Measurements from ENCODE around the gene TRIM60.
"Not testable (repeated sequence)": the region's sequence is repeated elsewhere in the genome, so short reads cannot be mapped to it uniquely, and the experiment has no call there.

TRIM60 gene

GRCh38 chr4:164997324-164997723 lies 34.5 kb upstream of the TRIM60 start:
- ChIA-PET POLR2A (no interaction called here), CTCF (interaction anchor here (0.9 to 1.2 kb wide), 3 partner anchors 217 to 229 kb away, joined by 3 to 7 read pairs (median 3); no protein-coding TSS in a partner anchor)
- H3K27ac ChIP-seq (ENCODE audit: extremely low read depth, low read depth, low read length), result no peak overlapping the region

GRCh38 chr4:164997941-164998340 lies 33.9 kb upstream of the TRIM60 start:
- Histone ChIP-seq H3K9me3 (ENCODE audit: control insufficient read depth, insufficient read depth, low read depth, low read length) (no peaks in the 10 kb centered on the region), H3K4me1 (ENCODE audit: control insufficient read depth, insufficient read depth, low read length) (no peaks in the 10 kb centered on the region), H3K4me3 (ENCODE audit: low read depth, low read length) (no peak overlapping the region), H3K36me3 (ENCODE audit: control insufficient read depth in 2 of 2, insufficient read depth in 1 of 2, low read length in 2 of 2) (no peaks in the 10 kb centered on the region), H3K27ac (ENCODE audit: extremely low read depth, low read depth, low read length) (no peak overlapping the region)
- TF ChIP-seq REST (tag by site-specific recombination; IDR thresholded peaks at IDR 0.05) (no peak), TCF7L2 (IDR thresholded peaks at IDR 0.05; ENCODE audit: borderline replicate concordance, low read depth, low read length) (no peak), ZNF266 (tag by site-specific recombination; IDR thresholded peaks at IDR 0.05; ENCODE audit: low read depth) (no peak), ZNF558 (tag by site-specific recombination; IDR thresholded peaks at IDR 0.05) (no peak)
- POLR2A ChIA-PET, result no interaction called here
- CTCF ChIA-PET, result interaction anchor here (0.6 to 0.7 kb wide), 3 partner anchors 223 to 381 kb away, joined by 3 to 4 read pairs (median 3); partner anchors contain the start of gene CPE

More at GRCh38 chr4:164997324-164997723, 34.5 kb upstream of the TRIM60 start:
- Histone ChIP-seq H3K4me3 (ENCODE audit: low read depth, low read length) (no peak overlapping the region), H3K36me3 (ENCODE audit: control insufficient read depth in 2 of 2, insufficient read depth in 1 of 2, low read length in 2 of 2) (no peaks in the 10 kb centered on the region), H3K4me1 (ENCODE audit: control insufficient read depth, insufficient read depth, low read length) (no peaks in the 10 kb centered on the region), H3K9me3 (ENCODE audit: control insufficient read depth, insufficient read depth, low read depth, low read length) (no peaks in the 10 kb centered on the region)
- no peak for TF ChIP-seq ZNF488 (tag by site-specific recombination; IDR thresholded peaks at IDR 0.05)
- peak; percentile 37; the same call in 1 of the 2 replicates for TF ChIP-seq ZNF654 (tag by site-specific recombination; IDR thresholded peaks at IDR 0.05; ENCODE audit: low read depth)

GRCh38 chr4:164998526-164999080 lies 33.2 kb upstream of the TRIM60 start:
- H3K27ac ChIP-seq (ENCODE audit: extremely low read depth, low read depth, low read length); H3K4me1 ChIP-seq (ENCODE audit: control insufficient read depth, insufficient read depth, low read length); H3K36me3 ChIP-seq (ENCODE audit: control insufficient read depth in 2 of 2, insufficient read depth in 1 of 2, low read length in 2 of 2); H3K9me3 ChIP-seq (ENCODE audit: control insufficient read depth, insufficient read depth, low read depth, low read length); POLR2A ChIA-PET; H3K4me3 ChIP-seq (ENCODE audit: low read depth, low read length): not testable (repeated sequence)
- CTCF ChIA-PET, result interaction anchor here (0.6 to 0.7 kb wide), 3 partner anchors 223 to 380 kb away, joined by 3 to 4 read pairs (median 3); partner anchors contain the start of gene CPE

- CTCF ChIA-PET; H3K27ac ChIP-seq (ENCODE audit: extremely low read depth, low read depth, low read length); POLR2A ChIA-PET; H3K4me1 ChIP-seq (ENCODE audit: control insufficient read depth, insufficient read depth, low read length); H3K9me3 ChIP-seq (ENCODE audit: control insufficient read depth, insufficient read depth, low read depth, low read length); H3K36me3 ChIP-seq (ENCODE audit: control insufficient read depth in 2 of 2, insufficient read depth in 1 of 2, low read length in 2 of 2); H3K4me3 ChIP-seq (ENCODE audit: low read depth, low read length): not testable (repeated sequence)
Measured at GRCh38 chr4:165001957-165002356, 29.8 kb upstream of the TRIM60 start.

- TF ChIP-seq HIC1 (tag by site-specific recombination; IDR thresholded peaks at IDR 0.05) (no peak), ZNF423 (tag by site-specific recombination; IDR thresholded peaks at IDR 0.05) (no peak)
Measured at GRCh38 chr4:165005352-165005925, 26.4 kb upstream of the TRIM60 start.

More at GRCh38 chr4:165005352-165005925, 26.4 kb upstream of the TRIM60 start:
- ChIA-PET POLR2A (no interaction called here), CTCF (interaction anchor here (1.0 kb wide), 1 partner anchor 226 kb away, joined by 3 read pairs; no protein-coding TSS in a partner anchor)
- Histone ChIP-seq H3K36me3 (ENCODE audit: control insufficient read depth in 2 of 2, insufficient read depth in 1 of 2, low read length in 2 of 2) (no peaks in the 10 kb centered on the region), H3K4me3 (ENCODE audit: low read depth, low read length) (no peak overlapping the region), H3K27ac (ENCODE audit: extremely low read depth, low read depth, low read length) (no peak overlapping the region), H3K4me1 (ENCODE audit: control insufficient read depth, insufficient read depth, low read length) (no peaks in the 10 kb centered on the region), H3K9me3 (ENCODE audit: control insufficient read depth, insufficient read depth, low read depth, low read length) (no peaks in the 10 kb centered on the region)
